HG03575 (cell line): ENCODE measurements around the gene CEP120.
"Not testable (repeated sequence)": the region's sequence is repeated elsewhere in the genome, so short reads cannot be mapped to it uniquely, and the experiment has no call there.

Source experiments
- ATAC-seq: cut with Tn5 transposase; IDR thresholded peaks from one replicate; pipeline ENCODE4 v1.9.1; 2021; ENCODE audit not compliant: unreplicated experiment, insufficient number of reproducible peaks, low FRiP score; ENCODE audit errors: extremely low read depth

Gene CEP120

DNA sequence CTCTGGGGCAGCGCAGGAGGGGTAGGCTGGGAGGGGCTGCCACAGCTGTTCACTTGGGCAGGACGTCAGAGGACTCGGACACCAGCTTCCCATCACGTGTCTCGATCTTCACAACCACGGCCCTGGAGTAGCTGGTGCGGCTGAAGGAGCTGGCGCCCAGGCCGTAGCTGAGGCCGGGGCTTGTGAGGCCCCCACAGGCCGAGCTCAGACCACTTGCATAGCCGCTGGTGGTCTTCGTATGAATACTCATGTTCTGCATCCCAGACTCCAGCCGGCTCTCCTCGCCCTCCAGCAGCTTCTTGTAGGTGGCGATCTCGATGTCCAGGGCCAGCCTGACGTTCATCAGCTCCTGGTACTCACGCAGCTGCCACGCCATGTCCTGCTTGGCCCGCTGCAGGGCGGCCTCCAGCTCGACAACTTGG lies 22.3 kb downstream of the CEP120 start:
- not testable (repeated sequence) for ATAC-seq

DNA sequence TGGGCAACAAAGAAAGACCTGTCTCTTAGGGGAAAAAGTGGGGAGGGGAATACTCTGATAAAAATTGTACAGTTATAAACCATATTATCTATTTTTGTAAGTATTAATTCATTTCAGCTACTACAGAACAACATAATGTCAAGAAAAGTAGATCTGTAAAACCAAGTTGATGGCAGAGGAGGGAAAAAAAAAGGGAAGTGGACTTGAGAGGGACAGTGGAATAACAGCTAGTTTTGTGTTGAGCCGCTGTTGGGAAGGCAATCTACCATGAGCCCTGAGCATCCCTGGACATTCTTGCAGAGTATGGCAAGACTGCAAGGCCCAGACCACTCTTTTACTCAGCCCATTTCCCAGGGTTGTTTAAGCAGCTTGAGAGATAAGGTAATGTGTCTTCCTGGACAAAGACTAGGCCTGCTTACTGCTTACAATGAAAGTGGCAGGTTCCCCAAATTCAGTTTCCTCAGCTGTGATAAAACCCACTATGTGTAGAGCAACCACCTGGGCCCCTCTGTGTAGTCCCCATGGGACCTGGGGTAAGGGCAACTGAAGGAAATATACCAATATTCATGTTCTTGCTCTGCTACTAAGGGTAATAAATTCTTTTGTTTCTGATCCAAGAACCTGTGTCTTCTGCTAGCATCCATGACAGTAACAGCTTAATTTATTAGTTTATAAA lies 25.0 kb downstream of the CEP120 start:
- no peak for ATAC-seq

DNA sequence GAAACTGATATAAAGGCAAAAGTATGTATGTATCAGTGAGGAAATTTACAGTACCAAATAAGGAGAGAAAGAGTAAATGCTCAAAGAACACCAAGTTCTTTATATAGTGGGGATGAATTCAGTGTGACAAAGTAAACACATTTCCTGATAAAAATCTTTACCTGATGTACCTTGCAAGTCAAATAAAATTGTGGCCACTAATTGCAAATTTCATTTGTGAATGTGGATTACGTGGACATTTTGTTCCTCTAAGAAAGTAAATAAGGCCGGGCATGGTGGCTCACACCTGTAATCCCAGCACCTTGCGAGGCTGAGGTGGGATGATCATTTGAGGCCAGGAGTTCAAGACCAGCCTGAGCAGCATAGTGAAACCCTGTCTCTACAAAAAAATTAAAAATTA lies 25.7 kb downstream of the CEP120 start:
- ATAC-seq = no peak

DNA sequence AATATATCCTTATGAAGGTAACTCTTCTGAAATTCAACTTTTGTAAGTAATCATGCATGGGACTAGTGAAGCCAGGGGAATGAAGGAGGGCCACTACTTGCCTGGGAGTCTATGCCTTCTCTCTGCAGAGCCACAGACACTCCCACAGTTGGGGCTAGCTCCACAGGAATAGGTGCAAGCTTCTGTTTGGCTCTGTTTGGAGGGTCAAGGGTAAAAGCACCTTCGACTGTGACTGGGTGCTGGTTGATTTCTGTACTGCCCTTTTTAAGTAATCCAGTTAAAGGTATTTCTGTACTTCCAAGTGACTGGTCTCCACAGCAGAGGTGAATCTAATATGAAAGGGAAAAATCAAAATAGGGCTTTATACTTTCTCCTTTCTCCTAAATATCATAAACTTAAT lies 32.2 kb downstream of the CEP120 start:
- ATAC-seq = no peak

DNA sequence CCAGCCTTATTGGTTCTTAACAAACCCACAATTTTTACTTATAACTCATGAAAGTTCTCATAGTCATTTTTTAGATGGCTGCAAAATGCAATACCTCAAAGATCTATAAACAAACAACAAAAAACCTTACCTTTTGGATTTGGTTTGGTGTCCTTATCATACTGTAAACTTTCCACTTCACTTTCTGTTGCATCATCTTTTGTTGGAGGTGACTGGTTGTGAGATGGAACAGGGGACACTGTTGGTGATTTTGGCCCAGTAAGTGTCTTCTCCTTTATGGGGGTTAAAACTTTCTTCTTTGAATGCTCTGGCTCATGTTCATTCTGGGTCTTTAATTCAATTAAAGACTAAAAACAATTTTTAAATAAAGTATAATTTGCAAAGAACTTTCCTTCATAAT lies 33.4 kb downstream of the CEP120 start:
- ATAC-seq = no peak

DNA sequence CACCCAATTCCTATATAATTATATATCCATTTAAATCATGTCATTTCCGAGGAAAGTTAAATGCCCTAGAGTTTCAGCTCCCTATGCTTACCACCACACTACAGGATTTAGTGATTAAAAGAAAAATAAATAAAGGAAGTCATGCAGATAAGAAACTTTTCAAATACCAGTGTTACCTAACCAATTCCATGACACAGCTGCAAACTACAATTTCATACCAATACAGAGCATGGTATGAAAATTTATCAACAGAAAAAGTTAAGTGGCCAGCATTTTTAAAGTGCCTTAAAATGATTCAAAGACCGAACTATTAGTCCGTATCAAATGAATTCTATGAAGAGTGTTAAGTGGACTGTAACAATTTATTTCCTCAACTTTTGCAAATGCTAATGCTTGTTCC lies 35.9 kb downstream of the CEP120 start:
- no peak for ATAC-seq

DNA sequence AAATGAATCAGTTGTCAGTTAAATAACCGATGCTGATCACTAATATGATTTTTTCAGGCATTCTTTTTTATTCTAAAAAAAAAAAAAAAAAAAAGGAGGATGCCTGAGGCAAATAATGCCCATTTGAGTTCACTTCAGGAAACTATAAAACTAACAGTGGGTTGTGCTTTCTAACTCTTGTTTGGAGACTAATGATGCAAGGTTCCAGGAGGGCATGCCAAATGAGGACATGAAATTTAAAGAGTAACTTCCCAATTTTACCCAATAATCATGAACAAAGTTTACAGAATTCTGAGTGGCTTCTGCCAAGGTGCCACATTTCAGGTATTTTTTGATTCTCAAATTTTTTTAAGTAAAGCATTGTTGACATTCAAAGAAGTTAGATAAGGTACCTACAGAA lies 41.0 kb downstream of the CEP120 start:
- ATAC-seq = no peak

DNA sequence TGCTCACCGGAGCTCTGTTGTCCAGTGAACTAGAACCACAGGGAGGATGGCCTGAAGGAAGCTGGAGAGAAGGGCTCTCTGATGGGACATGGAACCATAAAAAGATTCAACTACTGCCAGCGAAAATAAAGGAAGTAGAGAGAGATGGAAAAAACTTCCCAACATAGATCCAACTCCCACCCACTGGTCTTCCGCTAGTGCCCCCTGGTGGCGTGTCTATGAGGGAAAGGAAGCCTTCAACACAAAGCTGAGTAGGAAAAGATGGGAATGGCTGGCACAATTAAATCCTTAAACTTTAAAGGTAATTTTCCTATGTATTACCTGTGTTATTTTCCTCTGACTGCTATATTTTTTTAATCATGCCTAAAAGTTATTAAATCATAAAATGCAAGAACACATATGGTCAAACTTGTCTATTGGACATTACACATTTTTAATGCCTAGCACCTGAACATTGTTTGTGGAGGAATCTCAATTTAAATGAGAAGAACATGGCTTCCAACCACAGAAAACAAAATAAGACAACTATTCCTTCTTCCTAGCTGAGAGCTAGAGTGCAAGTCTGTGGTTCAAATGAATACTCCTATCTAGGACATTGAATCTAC lies 51.5 kb downstream of the CEP120 start:
- ATAC-seq = no peak

DNA sequence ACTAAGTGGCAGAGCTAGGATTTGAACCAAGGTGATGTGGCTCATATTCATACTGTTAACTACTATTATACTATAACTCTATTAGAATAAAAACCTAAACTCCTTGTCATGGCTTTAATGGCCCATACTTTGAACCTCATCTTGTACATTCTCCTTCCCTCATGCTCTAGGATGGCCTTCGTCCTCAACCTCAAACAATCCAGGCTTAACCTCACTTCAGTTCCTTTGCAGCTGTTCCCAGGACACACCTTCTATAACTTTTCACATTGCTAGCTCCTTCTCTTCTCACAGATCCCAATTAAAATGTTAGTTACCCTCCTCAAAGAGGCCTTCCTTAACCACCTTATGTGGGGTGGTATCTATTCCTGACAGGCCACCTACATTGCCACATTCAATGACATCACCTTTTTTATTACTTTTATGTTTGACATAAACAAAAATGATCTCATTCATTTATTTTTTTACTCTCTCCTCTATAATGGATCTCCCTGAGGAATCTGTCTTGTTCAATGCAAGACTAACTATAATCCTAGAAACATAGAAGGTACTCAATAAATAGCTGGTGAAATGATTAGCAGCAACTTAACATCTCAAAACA lies 53.7 kb downstream of the CEP120 start:
- ATAC-seq = no peak

DNA sequence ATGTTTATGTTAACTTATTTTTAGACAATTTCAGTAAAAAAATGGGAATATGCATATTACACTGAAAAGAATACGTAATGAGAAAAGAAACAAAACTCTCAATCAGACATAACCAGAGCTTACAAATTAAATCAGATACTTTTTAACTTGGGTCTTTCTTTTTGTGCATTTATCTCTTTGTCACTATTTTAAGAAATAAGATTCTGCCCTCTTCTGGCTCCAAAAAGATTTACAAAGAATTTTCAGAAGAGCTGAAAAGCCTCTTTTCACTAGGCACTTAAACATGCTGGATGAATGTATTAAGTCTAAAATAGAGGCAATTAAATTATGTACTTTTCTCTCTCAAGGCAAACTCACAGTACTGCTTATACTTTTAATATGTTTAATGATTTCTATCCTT lies 55.5 kb downstream of the CEP120 start:
- no peak for ATAC-seq

DNA sequence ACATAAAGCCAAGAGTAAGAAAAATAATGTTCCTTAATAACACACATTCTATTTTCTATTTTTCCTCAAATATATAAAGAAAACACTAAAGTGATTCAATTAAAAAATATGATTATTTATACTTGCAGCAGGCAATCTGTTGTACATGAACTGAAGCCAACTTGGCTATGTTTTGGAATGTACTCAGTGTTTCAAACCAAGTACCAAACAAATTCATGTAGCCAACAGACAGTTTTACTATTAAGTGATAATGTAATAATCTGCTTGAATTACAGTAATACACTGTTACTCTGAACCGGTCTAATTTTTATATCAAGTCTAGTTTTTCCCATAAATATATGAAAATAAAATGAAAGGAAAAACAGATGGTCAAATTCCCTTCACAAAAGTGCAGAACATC lies 58.0 kb downstream of the CEP120 start:
- ATAC-seq = no peak

DNA sequence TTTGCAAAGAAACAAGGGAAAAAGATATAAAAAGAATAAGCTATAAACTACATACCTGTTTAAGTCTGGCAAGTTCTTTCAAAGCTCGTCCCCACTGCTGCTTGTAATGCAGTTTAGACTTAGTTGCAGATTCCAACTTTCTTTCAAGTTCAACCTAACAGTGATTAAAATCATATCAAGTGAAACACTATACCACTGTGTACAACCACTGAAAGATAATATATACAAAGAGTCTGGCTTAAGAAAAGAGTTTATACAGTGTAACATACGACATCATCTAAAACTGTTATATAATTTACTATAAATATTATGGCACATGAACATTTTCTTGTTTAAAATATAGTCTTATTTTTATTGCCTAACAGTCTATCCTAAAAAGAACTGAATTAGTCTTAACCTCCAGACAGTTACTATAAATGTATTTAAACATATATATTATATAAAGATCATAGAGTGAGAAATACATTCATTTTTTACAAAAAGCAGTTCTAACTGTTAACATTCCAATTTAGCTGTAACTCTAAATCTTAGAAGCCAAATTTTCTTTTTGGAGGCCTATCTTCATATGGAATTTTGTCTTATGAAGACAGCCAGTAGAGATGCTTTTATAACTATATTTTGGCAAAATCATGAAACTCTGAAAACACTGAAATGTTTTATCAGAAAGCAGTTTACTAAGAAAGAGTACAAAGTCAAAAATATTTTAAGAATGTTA lies 58.6 kb downstream of the CEP120 start:
- ATAC-seq = no peak

DNA sequence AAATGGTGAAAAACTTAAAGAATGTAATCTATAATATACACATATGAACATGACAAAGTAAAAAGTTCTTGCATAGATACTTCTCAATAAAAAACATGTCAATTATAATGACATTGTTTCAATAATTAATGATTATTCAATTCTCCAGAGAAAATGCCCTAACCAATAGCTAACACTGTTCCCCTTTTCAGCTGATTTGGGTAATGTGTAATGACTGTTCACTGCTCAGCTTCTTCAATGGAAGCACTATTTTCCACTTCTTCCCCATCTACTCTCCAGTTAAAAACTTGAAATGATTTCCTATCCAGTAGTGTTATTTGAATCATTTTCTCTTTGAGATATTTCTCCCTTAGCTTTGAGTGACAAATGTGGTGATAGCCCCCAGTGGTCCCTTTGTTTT lies 62.3 kb downstream of the CEP120 start:
- ATAC-seq = no peak

DNA sequence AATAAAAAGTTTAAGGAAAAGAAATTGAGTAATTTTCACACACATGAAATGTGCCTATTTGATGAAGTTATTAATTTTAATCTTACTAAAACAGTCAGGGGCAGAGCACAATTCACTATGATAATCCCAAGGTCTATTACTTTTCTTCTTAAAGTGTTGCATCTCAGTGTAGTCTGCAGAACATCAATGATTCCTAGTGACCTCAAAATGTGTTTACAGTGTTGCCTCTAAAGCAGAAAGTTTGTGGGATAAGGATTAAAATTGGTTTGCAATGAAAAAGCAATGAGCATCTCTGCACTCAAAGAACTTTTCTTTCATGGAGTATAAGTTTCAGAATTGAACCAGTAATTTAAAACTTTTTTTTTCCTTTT lies 63.0 kb downstream of the CEP120 start:
- ATAC-seq = no peak

DNA sequence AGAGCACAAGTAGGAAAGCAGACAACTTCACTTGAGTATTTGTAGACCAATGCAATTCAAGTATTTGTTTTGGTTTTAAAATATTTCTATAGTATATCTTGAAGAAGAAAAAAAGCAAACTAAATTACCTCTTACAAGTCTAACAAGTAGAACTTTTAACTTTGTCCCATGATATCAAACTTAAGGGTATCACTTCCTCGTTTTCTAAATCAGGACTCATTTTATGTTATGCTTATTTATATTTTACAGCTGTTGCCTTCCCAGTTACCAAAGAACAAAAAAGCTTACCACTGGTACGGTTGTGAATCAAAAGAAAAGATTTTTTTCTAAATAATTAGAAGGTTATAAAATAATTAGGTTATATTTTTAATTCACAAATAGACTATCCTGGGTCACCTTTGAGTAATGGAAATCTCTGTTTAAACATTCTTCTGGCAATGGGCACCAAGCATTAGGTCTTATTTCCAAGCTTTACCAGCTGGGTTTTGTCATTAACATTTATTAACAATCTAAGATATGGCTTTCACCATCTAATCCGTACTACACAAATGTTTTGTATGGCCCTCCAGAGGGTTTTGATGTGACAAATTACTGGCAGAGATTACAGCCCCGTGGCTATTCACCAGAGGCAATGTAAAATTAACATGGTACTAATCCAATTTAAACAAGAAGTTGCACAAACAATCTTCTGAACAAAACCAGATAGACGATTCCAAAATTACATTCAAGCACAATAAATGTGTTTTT lies 63.6 kb downstream of the CEP120 start:
- ATAC-seq = no peak

DNA sequence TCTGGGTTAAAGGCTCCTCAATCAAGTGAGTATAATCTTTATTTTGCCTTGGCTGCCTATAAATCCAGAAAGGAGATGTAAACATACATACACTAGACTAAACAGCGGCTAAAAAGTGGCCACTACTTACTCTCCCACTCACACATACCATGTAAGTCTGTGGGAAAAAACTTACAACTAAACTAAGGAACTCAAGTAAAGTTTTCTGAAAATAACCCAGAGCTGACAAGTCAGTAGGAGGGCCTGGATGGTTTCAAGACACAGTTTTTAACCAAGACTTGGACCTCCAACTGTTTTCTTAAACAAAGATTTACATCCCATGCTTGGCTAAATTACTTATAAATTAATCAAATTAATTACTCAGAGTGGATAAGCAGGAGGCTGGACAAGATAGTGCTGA lies 64.5 kb downstream of the CEP120 start:
- ATAC-seq = no peak

DNA sequence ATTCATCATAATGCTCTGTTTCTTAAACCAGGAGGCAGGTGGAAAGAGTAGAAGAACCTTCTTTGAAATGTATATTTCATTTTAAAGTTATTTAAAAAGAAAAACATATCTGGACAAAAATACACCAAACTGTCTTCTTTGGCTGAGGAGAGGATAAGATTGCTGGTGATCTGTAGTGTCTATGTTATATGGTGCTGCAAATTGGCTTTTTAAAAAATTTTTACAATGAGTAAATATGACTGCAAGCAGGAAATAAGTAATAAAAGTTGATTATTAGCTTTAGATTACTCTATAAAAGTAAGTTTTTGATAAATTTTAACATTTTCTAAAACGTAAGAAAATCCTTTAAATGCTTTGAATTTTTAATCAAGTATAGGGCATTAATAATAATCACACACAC lies 64.9 kb downstream of the CEP120 start:
- ATAC-seq = no peak

DNA sequence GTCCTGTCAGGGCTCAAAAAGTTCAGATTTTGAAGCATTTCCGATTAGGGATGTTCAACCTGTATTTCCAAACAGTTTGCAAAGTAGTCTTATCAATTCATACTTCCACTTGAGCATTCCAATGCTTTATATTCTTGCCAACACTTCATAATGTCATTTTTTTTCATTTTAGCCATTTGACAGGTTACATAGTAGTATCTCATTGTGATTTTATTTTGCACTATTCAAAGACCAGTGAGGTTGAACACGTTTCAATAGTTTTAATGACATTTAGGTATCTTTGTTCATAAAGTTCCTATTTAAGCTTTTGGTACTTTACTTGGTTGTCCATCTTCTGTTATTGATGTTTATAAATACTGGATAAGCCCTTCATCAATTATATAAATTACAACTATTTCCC lies 71.4 kb downstream of the CEP120 start:
- ATAC-seq = no peak

DNA sequence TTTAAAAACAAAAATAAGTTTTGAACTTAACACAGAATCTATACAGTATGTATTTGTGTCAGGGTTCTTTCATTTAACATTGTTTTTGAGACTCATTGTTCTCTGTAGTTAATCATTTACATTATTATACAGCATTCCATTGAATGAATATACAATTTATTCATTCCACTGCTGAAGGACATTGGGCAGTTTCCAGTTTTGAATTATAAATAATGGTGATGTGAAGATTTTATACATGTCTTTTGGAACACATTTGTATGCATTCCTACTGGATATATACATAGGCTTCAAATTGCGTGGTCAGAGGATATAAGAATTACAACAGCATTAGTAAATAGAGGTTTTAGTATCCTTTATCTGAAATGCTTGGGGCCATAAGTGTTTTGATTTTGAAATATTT lies 72.0 kb downstream of the CEP120 start:
- no peak for ATAC-seq

DNA sequence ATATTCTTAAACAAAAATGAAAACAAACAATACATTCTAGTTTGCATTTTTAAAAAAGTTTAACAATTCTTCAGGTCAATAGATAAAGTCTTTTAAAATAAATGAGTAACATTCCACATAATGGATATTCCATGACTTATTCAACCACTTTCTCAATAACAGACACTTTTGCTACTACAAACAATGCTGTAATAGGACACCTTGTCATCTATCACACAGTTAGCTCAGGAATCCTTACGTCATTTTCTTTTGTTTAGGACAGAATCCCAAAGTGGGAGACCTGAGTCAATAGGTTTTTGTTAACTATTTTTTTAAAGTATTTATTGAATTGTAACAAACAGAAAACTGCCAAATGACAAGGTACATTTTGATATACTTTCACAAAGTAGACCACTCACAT lies 72.5 kb downstream of the CEP120 start:
- ATAC-seq = no peak
